ENCODE results near the gene SEMA6D.

- TF ChIP-seq POLR2AphosphoS5 (IDR thresholded peaks at IDR 0.05) (no peak), EP300 (conservative IDR thresholded peaks at IDR 0.05; ENCODE audit: poor library complexity, severe bottlenecking) (no peak), CTCF (IDR thresholded peaks at IDR 0.05; ENCODE audit: poor library complexity, severe bottlenecking) (no peak), REST (IDR thresholded peaks at IDR 0.05; ENCODE audit: borderline replicate concordance) (no peak), SMC3 (conservative IDR thresholded peaks at IDR 0.05; ENCODE audit: poor library complexity) (no peak), EZH2 (IDR thresholded peaks at IDR 0.05; ENCODE audit: borderline replicate concordance, insufficient read depth, low read length, poor library complexity, severe bottlenecking) (no peak), RAD21 (conservative IDR thresholded peaks at IDR 0.05) (no peak), TAF1 (IDR thresholded peaks at IDR 0.05; ENCODE audit: low read depth) (no peak)
Observed at GRCh38 chr15:47669221-47669620, 48.1 kb upstream of the SEMA6D start.
